Sigmoid colon (tissue), 4 donors: ENCODE results near the gene CWC15.

ENCODE experiments used
- CTCF ChIP-seq, 4 experiments: fragments of 450-650 bp in 3 of 4; fragments of 200-600 bp in 1 of 4; IDR thresholded peaks; one replicate each; pipeline ENCODE4 v1.5.1; 2016 to 2019; ENCODE audit warnings: antibody characterized with exemption in 4 of 4, mild to moderate bottlenecking in 3 of 4, moderate library complexity in 2 of 4
- EP300 ChIP-seq, 4 donors: sonication (generic); formaldehyde crosslinking; IDR thresholded peaks; one replicate each; pipeline ENCODE4 v1.6.1; 2017; ENCODE audit warnings: antibody characterized with exemption in 4 of 4
- POLR2A ChIP-seq, 2 donors: fragments of 450-650 bp; IDR thresholded peaks; one replicate each; pipeline ENCODE4 v1.6.1; 2016; ENCODE audit warnings: antibody characterized with exemption in 2 of 2, mild to moderate bottlenecking in 2 of 2, moderate library complexity in 2 of 2

GRCh38 chr11:94987378-94987777 lies 14.0 kb upstream of the CWC15 start:
- TF ChIP-seq POLR2A (IDR thresholded peaks at IDR 0.05), result no peak
- TF ChIP-seq EP300 (IDR thresholded peaks at IDR 0.05), result no peak
- TF ChIP-seq CTCF (IDR thresholded peaks at IDR 0.05), result no peak
